Cardiac muscle cell (in vitro differentiated cells and primary cell): Measurements from ENCODE around the gene KCNH8. TPM values are rescaled to one million over a fixed set of nuclear protein-coding genes. Genes with fewer than 3 reads are reported as not detected.

Experiments used
- DNase-seq, 2 donors: peaks; one replicate each; pipeline versions ENCODE4 v3.0.0 to v3.0.0-alpha.2; 2010 to 2017; ENCODE audit warnings: low read depth in 1 of 2, low spot score in 1 of 2
- H3K27ac ChIP-seq: fragments of 200-600 bp; sonication (generic); 2 replicates; pipeline ENCODE4 v1.5.1; 2016
- H3K27me3 ChIP-seq: fragments of 200-600 bp; sonication (generic); 2 replicates; pipeline ENCODE4 v1.6.0; 2016; ENCODE audit warnings: control low read depth
- H3K36me3 ChIP-seq: fragments of 200-600 bp; sonication (generic); 2 replicates; pipeline ENCODE4 v1.5.1; 2016; ENCODE audit warnings: control low read depth
- H3K4me1 ChIP-seq: fragments of 200-600 bp; sonication (generic); 2 replicates; pipeline ENCODE4 v1.8.1; 2017; ENCODE audit warnings: low read depth, mild to moderate bottlenecking, mixed run types
- H3K4me3 ChIP-seq: fragments of 200-600 bp; sonication (generic); 2 replicates; pipeline ENCODE4 v1.5.1; 2016; ENCODE audit warnings: mild to moderate bottlenecking
- H3K9me3 ChIP-seq: fragments of 200-600 bp; sonication (generic); 2 replicates; pipeline ENCODE4 v1.5.1; 2017; ENCODE audit warnings: low read depth, mild to moderate bottlenecking, control low read depth
- CTCF ChIP-seq: IDR thresholded peaks from 2 replicates; pipeline ENCODE4 v1.5.1; 2012; ENCODE audit warnings: low read depth, mild to moderate bottlenecking, low read length
- polyA plus RNA-seq: library from polyadenylated mRNA; unstranded; fragments of >200 nt; fragmentation: Nextera tagmentation; extraction: Ambion mirVana; gene quantifications from 2 replicates; pipeline ENCODE4 v1.2.1, GENCODE V29; 2016
- total RNA-seq: library from RNA; depleted of rRNA; stranded (reverse); fragments of >200 nt; gene quantifications from 2 replicates; pipeline ENCODE4 v1.2.3, GENCODE V29; 2016

KCNH8 gene
- total and polyA plus RNA-seq, 2 experiments from 2014 or later, result 0.86 TPM; not detected in 1

- Histone ChIP-seq H3K9me3 (no peaks in the 10 kb centered on the region), H3K4me1 (no peaks in the 10 kb centered on the region), H3K36me3 (no peaks in the 10 kb centered on the region), H3K4me3 (no peak overlapping the region), H3K27me3 (no peaks in the 10 kb centered on the region), H3K27ac (no peak overlapping the region)
- DNase-seq, result no peak
- no peak for TF ChIP-seq CTCF
Observed at GRCh38 chr3:19331931-19332330, 183.6 kb downstream of the KCNH8 start.

GRCh38 chr3:19334120-19334519 is 185.8 kb downstream of the KCNH8 start:
- no peaks in the 10 kb centered on the region for H3K9me3 ChIP-seq
- no peak overlapping the region for H3K4me3 ChIP-seq
- H3K27me3 ChIP-seq, result no peaks in the 10 kb centered on the region
- H3K4me1 ChIP-seq, result no peaks in the 10 kb centered on the region
- H3K36me3 ChIP-seq, result no peaks in the 10 kb centered on the region
- no peak for TF ChIP-seq CTCF
- DNase-seq, result no peak
- no peak overlapping the region for H3K27ac ChIP-seq

- no peaks in the 10 kb centered on the region for H3K27me3 ChIP-seq
- no peaks in the 10 kb centered on the region for H3K36me3 ChIP-seq
- TF ChIP-seq CTCF, result no peak
- no peaks in the 10 kb centered on the region for H3K4me1 ChIP-seq
- H3K4me3 ChIP-seq, result no peak overlapping the region
- H3K9me3 ChIP-seq, result no peaks in the 10 kb centered on the region
- H3K27ac ChIP-seq, result no peak overlapping the region
- no peak for DNase-seq
Observed at GRCh38 chr3:19338769-19339168, 190.5 kb downstream of the KCNH8 start.

DNA sequence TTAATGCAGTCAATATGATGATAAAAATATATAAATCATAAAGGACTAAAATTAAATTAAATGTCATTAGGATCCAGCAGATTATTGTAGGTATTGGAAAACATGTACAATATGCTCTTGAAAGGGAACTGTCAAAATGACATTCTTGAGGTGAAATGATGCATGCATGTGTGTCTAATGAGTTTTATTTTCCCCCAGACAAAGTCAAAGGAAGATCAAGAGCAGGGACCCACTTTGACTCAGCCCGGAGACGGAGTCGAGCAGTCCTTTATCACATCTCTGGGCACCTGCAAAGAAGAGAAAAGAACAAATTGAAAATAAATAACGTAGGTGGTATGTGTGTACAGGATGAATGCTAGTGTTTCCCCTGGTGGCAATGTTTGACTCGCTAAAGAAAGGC is 194.1 kb downstream of the KCNH8 start:
- Histone ChIP-seq H3K4me3 (no peak overlapping the region), H3K27me3 (no peaks in the 10 kb centered on the region), H3K4me1 (no peaks in the 10 kb centered on the region), H3K36me3 (no peaks in the 10 kb centered on the region), H3K27ac (no peak overlapping the region), H3K9me3 (no peaks in the 10 kb centered on the region)
- DNase-seq, result no peak
- no peak for TF ChIP-seq CTCF

DNA sequence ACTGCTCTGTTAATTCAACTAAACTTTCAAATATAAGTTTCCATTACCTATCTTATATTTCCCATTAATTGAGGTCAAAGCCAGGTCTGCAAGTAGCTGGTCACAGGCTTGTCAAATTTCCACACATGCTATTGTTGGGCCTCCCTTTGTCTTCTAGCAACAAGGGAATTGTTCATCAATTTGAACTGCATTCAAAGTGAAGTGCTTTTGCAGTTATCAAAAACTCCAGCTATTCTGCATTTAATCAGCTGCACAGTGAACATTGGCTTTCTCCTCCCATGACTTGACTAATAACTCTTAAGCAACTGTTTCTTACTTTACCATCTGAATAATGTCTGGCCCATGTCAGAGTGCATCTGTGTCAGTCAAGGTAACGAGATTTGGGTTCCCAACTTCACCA is 198.4 kb downstream of the KCNH8 start:
- no peak for DNase-seq
- Histone ChIP-seq H3K9me3 (no peaks in the 10 kb centered on the region), H3K4me3 (no peak overlapping the region), H3K27ac (no peak overlapping the region), H3K4me1 (no peaks in the 10 kb centered on the region), H3K36me3 (no peaks in the 10 kb centered on the region), H3K27me3 (no peaks in the 10 kb centered on the region)
- no peak for TF ChIP-seq CTCF

DNA sequence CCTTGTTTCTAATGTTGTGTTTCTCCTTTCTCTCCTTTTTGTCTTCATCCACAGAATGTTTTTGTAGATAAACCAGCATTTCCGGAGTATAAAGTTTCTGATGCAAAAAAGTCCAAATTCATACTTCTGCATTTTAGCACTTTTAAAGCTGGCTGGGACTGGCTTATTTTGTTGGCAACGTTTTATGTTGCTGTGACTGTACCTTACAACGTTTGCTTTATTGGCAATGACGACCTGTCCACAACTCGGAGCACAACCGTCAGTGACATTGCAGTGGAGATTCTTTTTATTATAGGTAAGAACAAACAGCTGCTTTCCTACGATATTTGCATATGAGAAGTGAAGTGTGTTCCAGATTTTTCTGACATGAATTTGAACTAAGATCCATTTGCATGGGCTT is 199.4 kb downstream of the KCNH8 start:
- Histone ChIP-seq H3K27ac (no peak overlapping the region), H3K9me3 (no peaks in the 10 kb centered on the region), H3K4me1 (no peaks in the 10 kb centered on the region), H3K27me3 (no peaks in the 10 kb centered on the region), H3K36me3 (no peaks in the 10 kb centered on the region), H3K4me3 (no peak overlapping the region)
- no peak for TF ChIP-seq CTCF
- DNase-seq, result no peak
